GM19240 (cell line): ENCODE measurements around the gene GTF2A1.

Experiments
- DNase-seq: peaks from one replicate; pipeline ENCODE4 v3.0.0; 2011; ENCODE audit warnings: low spot score; ENCODE audit not compliant: insufficient read length

The GTF2A1 gene

GRCh38 chr14:81141426-81141825 is 79.3 kb downstream of the GTF2A1 start:
- no peak for DNase-seq

- no peak for DNase-seq
Observed at GRCh38 chr14:81138429-81138828, 82.3 kb downstream of the GTF2A1 start.

- no peak for DNase-seq
Observed at GRCh38 chr14:81137316-81137715, 83.4 kb downstream of the GTF2A1 start.

GRCh38 chr14:81133400-81133799 is 87.4 kb downstream of the GTF2A1 start:
- no peak for DNase-seq

GRCh38 chr14:81132468-81132867 is 88.3 kb downstream of the GTF2A1 start:
- DNase-seq: no peak

GRCh38 chr14:81129242-81129641 is 91.5 kb downstream of the GTF2A1 start:
- no peak for DNase-seq

GRCh38 chr14:81127785-81128184 is 93.0 kb downstream of the GTF2A1 start:
- DNase-seq: no peak

GRCh38 chr14:81125536-81125935 is 95.2 kb downstream of the GTF2A1 start:
- DNase-seq: no peak
